ENCODE results near the gene SNIP1.

The SNIP1 gene

GRCh38 chr1:37567023-37567422 is 12.9 kb upstream of the SNIP1 start:
- H2BK12ac ChIP-seq (ENCODE audit: low read length in 2 of 2), result no peak overlapping the region
- no peak overlapping the region for H2BK15ac ChIP-seq (ENCODE audit: low read depth, poor library complexity, severe bottlenecking)
- no peaks in the 10 kb centered on the region for H3K4me1 ChIP-seq (ENCODE audit: control insufficient read depth, insufficient read depth, low read depth, low read length)

GRCh38 chr1:37564892-37565291 is 10.8 kb upstream of the SNIP1 start:
- H3K14ac ChIP-seq (ENCODE audit: low read length in 2 of 2), result no peak overlapping the region
- no peaks in the 10 kb centered on the region for H3K27me3 ChIP-seq (ENCODE audit: control insufficient read depth in 1 of 2, insufficient read depth in 1 of 2, low read length in 2 of 2)
- no peak overlapping the region for H3K4me3 ChIP-seq (ENCODE audit: insufficient read depth in 1 of 2, low read depth in 1 of 2, low read length in 2 of 2)
- H2BK15ac ChIP-seq (ENCODE audit: low read depth, poor library complexity, severe bottlenecking), result no peak overlapping the region
- H3K36me3 ChIP-seq (ENCODE audit: control insufficient read depth in 1 of 2, insufficient read depth in 2 of 2, low read depth in 1 of 2, low read length in 2 of 2), result peaks cover 46 to 73% of the 10 kb centered on the region in 2 experiments
- no peak overlapping the region for H3K9ac ChIP-seq (ENCODE audit: low read length)
- H3K23ac ChIP-seq (ENCODE audit: low read length in 2 of 2), result no peak overlapping the region
- H3K79me1 ChIP-seq (replicated peaks; ENCODE audit: low read length, poor library complexity, severe bottlenecking), result peaks cover 6% of the 10 kb centered on the region
- H3K9me3 ChIP-seq (ENCODE audit: control insufficient read depth, low read length), result no peaks in the 10 kb centered on the region
- no peak for DNase-seq
- no peak overlapping the region for H3K4me2 ChIP-seq (ENCODE audit: low read length, poor library complexity, severe bottlenecking)
- H3K27ac ChIP-seq (ENCODE audit: low read length, poor library complexity, severe bottlenecking), result no peak overlapping the region
- H3K4me1 ChIP-seq (ENCODE audit: control insufficient read depth, insufficient read depth, low read depth, low read length), result peaks cover 4% of the 10 kb centered on the region
- no peak overlapping the region for H3K18ac ChIP-seq (ENCODE audit: low read depth in 1 of 2, low read length in 2 of 2)
- no peak overlapping the region for H2BK120ac ChIP-seq (ENCODE audit: low read depth, low read length)
- H2BK12ac ChIP-seq (ENCODE audit: low read length in 2 of 2), result peak overlapping the region in 1 of 2 experiments; percentile 28
- no peak overlapping the region for H2AK5ac ChIP-seq (ENCODE audit: low read length, severe bottlenecking)
- peak overlapping the region; percentile 67 for H4K91ac ChIP-seq (ENCODE audit: low read length)
- H2AFZ ChIP-seq (ENCODE audit: low read depth, low read length), result no peak overlapping the region
- H4K8ac ChIP-seq (ENCODE audit: low read length), result no peak overlapping the region
- H2BK5ac ChIP-seq (ENCODE audit: low read depth, low read length, poor library complexity, severe bottlenecking), result no peak overlapping the region
- no peak overlapping the region for H3K4ac ChIP-seq (ENCODE audit: low read depth in 1 of 2, low read length in 2 of 2)

More at GRCh38 chr1:37567023-37567422, 12.9 kb upstream of the SNIP1 start:
- H3K4me2 ChIP-seq (ENCODE audit: low read length, poor library complexity, severe bottlenecking), result no peak overlapping the region
- H3K9me3 ChIP-seq (ENCODE audit: control insufficient read depth, low read length), result no peaks in the 10 kb centered on the region
- H3K79me1 ChIP-seq (replicated peaks; ENCODE audit: low read length, poor library complexity, severe bottlenecking), result peaks cover 12% of the 10 kb centered on the region
- WGBS, result 52% methylated on average over 3 of the region's 3 CpGs
- no peak overlapping the region for H2BK120ac ChIP-seq (ENCODE audit: low read depth, low read length)
- no peaks in the 10 kb centered on the region for H3K27me3 ChIP-seq (ENCODE audit: control insufficient read depth in 1 of 2, insufficient read depth in 1 of 2, low read length in 2 of 2)
- no peak overlapping the region for H3K23ac ChIP-seq (ENCODE audit: low read length in 2 of 2)
- H2BK5ac ChIP-seq (ENCODE audit: low read depth, low read length, poor library complexity, severe bottlenecking), result no peak overlapping the region
- DNase-seq, result peak; percentile 90
- H2AFZ ChIP-seq (ENCODE audit: low read depth, low read length), result no peak overlapping the region
- no peak overlapping the region for H3K14ac ChIP-seq (ENCODE audit: low read length in 2 of 2)
- no peak overlapping the region for H3K18ac ChIP-seq (ENCODE audit: low read depth in 1 of 2, low read length in 2 of 2)
- peak overlapping the region; percentile 40 for H3K9ac ChIP-seq (ENCODE audit: low read length)
- H3K27ac ChIP-seq (ENCODE audit: low read length, poor library complexity, severe bottlenecking), result no peak overlapping the region
- no peak overlapping the region for H3K4ac ChIP-seq (ENCODE audit: low read depth in 1 of 2, low read length in 2 of 2)
- no peak overlapping the region for H4K8ac ChIP-seq (ENCODE audit: low read length)
- H4K91ac ChIP-seq (ENCODE audit: low read length), result no peak overlapping the region
- H3K4me3 ChIP-seq (ENCODE audit: insufficient read depth in 1 of 2, low read depth in 1 of 2, low read length in 2 of 2), result no peak overlapping the region
- peaks cover 43 to 83% of the 10 kb centered on the region in 2 experiments for H3K36me3 ChIP-seq (ENCODE audit: control insufficient read depth in 1 of 2, insufficient read depth in 2 of 2, low read depth in 1 of 2, low read length in 2 of 2)
- no peak overlapping the region for H2AK5ac ChIP-seq (ENCODE audit: low read length, severe bottlenecking)

- 93% methylated on average over 1 of the region's 1 CpG for WGBS
- H3K9ac ChIP-seq (ENCODE audit: low read length), result no peak overlapping the region
- H3K36me3 ChIP-seq (ENCODE audit: control insufficient read depth in 1 of 2, insufficient read depth in 2 of 2, low read depth in 1 of 2, low read length in 2 of 2), result peaks cover 44 to 54% of the 10 kb centered on the region in 2 experiments
- no peak overlapping the region for H2BK12ac ChIP-seq (ENCODE audit: low read length in 2 of 2)
- no peak overlapping the region for H3K18ac ChIP-seq (ENCODE audit: low read depth in 1 of 2, low read length in 2 of 2)
- no peak overlapping the region for H4K91ac ChIP-seq (ENCODE audit: low read length)
- H3K79me1 ChIP-seq (replicated peaks; ENCODE audit: low read length, poor library complexity, severe bottlenecking), result peaks cover 4% of the 10 kb centered on the region
- no peak overlapping the region for H3K4ac ChIP-seq (ENCODE audit: low read depth in 1 of 2, low read length in 2 of 2)
- H3K23ac ChIP-seq (ENCODE audit: low read length in 2 of 2), result no peak overlapping the region
- H2BK15ac ChIP-seq (ENCODE audit: low read depth, poor library complexity, severe bottlenecking), result no peak overlapping the region
- peaks cover 4% of the 10 kb centered on the region for H3K4me1 ChIP-seq (ENCODE audit: control insufficient read depth, insufficient read depth, low read depth, low read length)
- no peak overlapping the region for H4K8ac ChIP-seq (ENCODE audit: low read length)
- no peak overlapping the region for H3K14ac ChIP-seq (ENCODE audit: low read length in 2 of 2)
- H3K27ac ChIP-seq (ENCODE audit: low read length, poor library complexity, severe bottlenecking), result no peak overlapping the region
- no peak overlapping the region for H2BK120ac ChIP-seq (ENCODE audit: low read depth, low read length)
- H2AFZ ChIP-seq (ENCODE audit: low read depth, low read length), result no peak overlapping the region
- H2AK5ac ChIP-seq (ENCODE audit: low read length, severe bottlenecking), result no peak overlapping the region
- no peak overlapping the region for H3K4me3 ChIP-seq (ENCODE audit: insufficient read depth in 1 of 2, low read depth in 1 of 2, low read length in 2 of 2)
- H2BK5ac ChIP-seq (ENCODE audit: low read depth, low read length, poor library complexity, severe bottlenecking), result no peak overlapping the region
- H3K4me2 ChIP-seq (ENCODE audit: low read length, poor library complexity, severe bottlenecking), result no peak overlapping the region
- DNase-seq, result no peak
- no peaks in the 10 kb centered on the region for H3K9me3 ChIP-seq (ENCODE audit: control insufficient read depth, low read length)
- no peaks in the 10 kb centered on the region for H3K27me3 ChIP-seq (ENCODE audit: control insufficient read depth in 1 of 2, insufficient read depth in 1 of 2, low read length in 2 of 2)
Observed at GRCh38 chr1:37562984-37563383, 8.9 kb upstream of the SNIP1 start.

- Histone ChIP-seq H4K8ac (ENCODE audit: low read length) (peak overlapping the region; percentile 29), H3K14ac (ENCODE audit: low read length in 2 of 2) (no peak overlapping the region)
Observed at GRCh38 chr1:37561133-37562132, 7.3 kb upstream of the SNIP1 start.

More at GRCh38 chr1:37561133-37562132, 7.3 kb upstream of the SNIP1 start:
- H3K9me3 ChIP-seq (ENCODE audit: control insufficient read depth, low read length), result no peaks in the 10 kb centered on the region
- H2BK120ac ChIP-seq (ENCODE audit: low read depth, low read length), result no peak overlapping the region
- H3K4me1 ChIP-seq (ENCODE audit: control insufficient read depth, insufficient read depth, low read depth, low read length), result peaks cover 11% of the 10 kb centered on the region
- H2BK12ac ChIP-seq (ENCODE audit: low read length in 2 of 2), result peak overlapping the region in 1 of 2 experiments; percentile 27
- H3K36me3 ChIP-seq (ENCODE audit: control insufficient read depth in 1 of 2, insufficient read depth in 2 of 2, low read depth in 1 of 2, low read length in 2 of 2), result peaks cover 34 to 38% of the 10 kb centered on the region in 2 experiments
- no peak overlapping the region for H2BK15ac ChIP-seq (ENCODE audit: low read depth, poor library complexity, severe bottlenecking)
- peak overlapping the region; percentile 21 for H3K9ac ChIP-seq (ENCODE audit: low read length)
- H2AFZ ChIP-seq (ENCODE audit: low read depth, low read length), result no peak overlapping the region
- no peak overlapping the region for H3K27ac ChIP-seq (ENCODE audit: low read length, poor library complexity, severe bottlenecking)
- 93% methylated on average over 19 of the region's 21 CpGs for WGBS
- no peak overlapping the region for H3K23ac ChIP-seq (ENCODE audit: low read length in 2 of 2)
- peak; percentile 47 for DNase-seq
- H3K4me3 ChIP-seq (ENCODE audit: insufficient read depth in 1 of 2, low read depth in 1 of 2, low read length in 2 of 2), result no peak overlapping the region
- H3K18ac ChIP-seq (ENCODE audit: low read depth in 1 of 2, low read length in 2 of 2), result no peak overlapping the region
- no peaks in the 10 kb centered on the region for H3K27me3 ChIP-seq (ENCODE audit: control insufficient read depth in 1 of 2, insufficient read depth in 1 of 2, low read length in 2 of 2)
- peaks cover 2% of the 10 kb centered on the region for H3K79me1 ChIP-seq (replicated peaks; ENCODE audit: low read length, poor library complexity, severe bottlenecking)
- no peak overlapping the region for H2BK5ac ChIP-seq (ENCODE audit: low read depth, low read length, poor library complexity, severe bottlenecking)
- H3K4me2 ChIP-seq (ENCODE audit: low read length, poor library complexity, severe bottlenecking), result no peak overlapping the region
- H4K91ac ChIP-seq (ENCODE audit: low read length), result peak overlapping the region; percentile 77
- H2AK5ac ChIP-seq (ENCODE audit: low read length, severe bottlenecking), result no peak overlapping the region
- no peak overlapping the region for H3K4ac ChIP-seq (ENCODE audit: low read depth in 1 of 2, low read length in 2 of 2)
